Gastroesophageal sphincter (tissue), 3 donors: ENCODE measurements around the gene PCYT1A.

ENCODE experiments used
- EP300 ChIP-seq: sonication (generic); formaldehyde crosslinking; IDR thresholded peaks from one replicate; pipeline ENCODE4 v1.6.1; 2017; ENCODE audit warnings: antibody characterized with exemption, mild to moderate bottlenecking
- TF ChIP-seq, protein P1 (sequence below), 4 experiments: fragments of 200-600 bp in 2 of 4; fragments of 450-650 bp in 2 of 4; sonication (generic) in 1 of 4; IDR thresholded peaks; one replicate each; pipeline ENCODE4 v1.5.1; 2017 to 2019; ENCODE audit warnings: antibody characterized with exemption in 4 of 4, mild to moderate bottlenecking in 2 of 4, moderate library complexity in 2 of 4

DNA sequence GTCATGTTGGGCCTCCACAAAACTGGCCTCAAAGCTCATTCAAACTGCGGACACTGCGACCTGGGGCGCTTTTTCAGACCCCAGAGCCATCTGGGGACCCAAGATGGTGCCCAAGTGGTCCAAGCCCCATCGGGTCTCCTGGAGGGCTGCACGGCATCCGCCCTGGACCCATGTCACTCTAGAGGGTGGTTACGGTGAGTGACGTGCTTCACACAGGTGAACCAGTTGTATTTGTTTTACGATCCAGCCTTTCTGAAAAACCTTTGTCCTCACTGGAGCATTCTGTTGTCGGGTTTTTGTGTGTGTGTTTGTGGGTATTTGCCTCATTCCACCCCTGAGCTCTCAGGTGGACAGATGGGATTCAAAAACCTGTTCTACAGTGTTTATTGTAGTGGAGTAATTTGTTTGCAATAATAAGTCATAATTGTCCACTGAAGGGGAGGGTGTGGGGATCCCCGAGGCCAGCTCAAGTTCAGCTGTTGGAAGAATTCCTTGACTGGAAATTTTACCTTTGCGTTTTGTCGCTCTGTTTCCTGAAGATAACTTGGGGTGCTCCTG lies 69.3 kb downstream of the PCYT1A start:
- TF ChIP-seq, protein P1, sequence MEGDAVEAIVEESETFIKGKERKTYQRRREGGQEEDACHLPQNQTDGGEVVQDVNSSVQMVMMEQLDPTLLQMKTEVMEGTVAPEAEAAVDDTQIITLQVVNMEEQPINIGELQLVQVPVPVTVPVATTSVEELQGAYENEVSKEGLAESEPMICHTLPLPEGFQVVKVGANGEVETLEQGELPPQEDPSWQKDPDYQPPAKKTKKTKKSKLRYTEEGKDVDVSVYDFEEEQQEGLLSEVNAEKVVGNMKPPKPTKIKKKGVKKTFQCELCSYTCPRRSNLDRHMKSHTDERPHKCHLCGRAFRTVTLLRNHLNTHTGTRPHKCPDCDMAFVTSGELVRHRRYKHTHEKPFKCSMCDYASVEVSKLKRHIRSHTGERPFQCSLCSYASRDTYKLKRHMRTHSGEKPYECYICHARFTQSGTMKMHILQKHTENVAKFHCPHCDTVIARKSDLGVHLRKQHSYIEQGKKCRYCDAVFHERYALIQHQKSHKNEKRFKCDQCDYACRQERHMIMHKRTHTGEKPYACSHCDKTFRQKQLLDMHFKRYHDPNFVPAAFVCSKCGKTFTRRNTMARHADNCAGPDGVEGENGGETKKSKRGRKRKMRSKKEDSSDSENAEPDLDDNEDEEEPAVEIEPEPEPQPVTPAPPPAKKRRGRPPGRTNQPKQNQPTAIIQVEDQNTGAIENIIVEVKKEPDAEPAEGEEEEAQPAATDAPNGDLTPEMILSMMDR (IDR thresholded peaks at IDR 0.05), result no peak
- TF ChIP-seq EP300, result no peak
